AG08396 (cell line): ENCODE data around the gene IMMP1L.

Source experiments
- DNase-seq: peaks from one replicate; pipeline ENCODE4 v3.0.0; 2012; ENCODE audit warnings: low spot score, mixed read lengths

Gene IMMP1L

GRCh38 chr11:31474083-31474482 is 35.3 kb downstream of the IMMP1L start:
- DNase-seq = no peak

- DNase-seq = no peak
Measured at GRCh38 chr11:31464436-31464835, 45.0 kb downstream of the IMMP1L start.

- DNase-seq = no peak
Measured at GRCh38 chr11:31455177-31455576, 54.2 kb downstream of the IMMP1L start.

GRCh38 chr11:31450841-31451240 is 58.6 kb downstream of the IMMP1L start:
- DNase-seq = no peak

- no peak for DNase-seq
Measured at GRCh38 chr11:31449040-31449439, 60.4 kb downstream of the IMMP1L start.

- DNase-seq = no peak
Measured at GRCh38 chr11:31445621-31446020, 63.8 kb downstream of the IMMP1L start.

GRCh38 chr11:31443802-31444201 is 65.6 kb downstream of the IMMP1L start:
- no peak for DNase-seq

- DNase-seq = no peak
Measured at GRCh38 chr11:31442086-31442485, 67.3 kb downstream of the IMMP1L start.

GRCh38 chr11:31441296-31441695 is 68.1 kb downstream of the IMMP1L start:
- DNase-seq = no peak

GRCh38 chr11:31437742-31438435 is 71.5 kb downstream of the IMMP1L start:
- peak; percentile 3 for DNase-seq

- no peak for DNase-seq
Measured at GRCh38 chr11:31433851-31434250, 75.6 kb downstream of the IMMP1L start.

- no peak for DNase-seq
Measured at GRCh38 chr11:31424652-31425051, 84.8 kb downstream of the IMMP1L start.

- no peak for DNase-seq
Measured at GRCh38 chr11:31422703-31423102, 86.7 kb downstream of the IMMP1L start.

- DNase-seq = no peak
Measured at GRCh38 chr11:31421820-31422219, 87.6 kb downstream of the IMMP1L start.

- no peak for DNase-seq
Measured at GRCh38 chr11:31419669-31420068, 89.8 kb downstream of the IMMP1L start.

GRCh38 chr11:31419138-31419537 is 90.3 kb downstream of the IMMP1L start:
- DNase-seq = no peak

GRCh38 chr11:31417816-31418215 is 91.6 kb downstream of the IMMP1L start:
- no peak for DNase-seq

GRCh38 chr11:31417357-31417756 is 92.1 kb downstream of the IMMP1L start:
- DNase-seq = no peak

- DNase-seq = no peak
Measured at GRCh38 chr11:31415435-31415834, 94.0 kb downstream of the IMMP1L start.

GRCh38 chr11:31414338-31414737 is 95.1 kb downstream of the IMMP1L start:
- no peak for DNase-seq

- peak; percentile 4 for DNase-seq
Measured at GRCh38 chr11:31412946-31413345, 96.5 kb downstream of the IMMP1L start.

GRCh38 chr11:31408201-31408600 is 101.2 kb downstream of the IMMP1L start:
- DNase-seq = no peak

- no peak for DNase-seq
Measured at GRCh38 chr11:31404614-31405013, 104.8 kb downstream of the IMMP1L start.

GRCh38 chr11:31397239-31397834 is 112.1 kb downstream of the IMMP1L start:
- peak; percentile 7 for DNase-seq
